GM18520 (cell line): ENCODE data around the gene PRR15L.
"Not testable (repeated sequence)": the region's sequence is repeated elsewhere in the genome, so short reads cannot be mapped to it uniquely, and the experiment has no call there.

Experiments
- ATAC-seq: cut with Tn5 transposase; IDR thresholded peaks from one replicate; pipeline ENCODE4 v1.9.1; 2021; ENCODE audit not compliant: unreplicated experiment

Gene PRR15L

GRCh38 chr17:47957591-47958490 is at the start of gene PRR15L:
Gene PRR15L, minus strand, starts transcription at chr17:47957883. Its CDS starts 4,649 bp downstream, at chr17:47953234.
- ATAC-seq, result no peak

DNA sequence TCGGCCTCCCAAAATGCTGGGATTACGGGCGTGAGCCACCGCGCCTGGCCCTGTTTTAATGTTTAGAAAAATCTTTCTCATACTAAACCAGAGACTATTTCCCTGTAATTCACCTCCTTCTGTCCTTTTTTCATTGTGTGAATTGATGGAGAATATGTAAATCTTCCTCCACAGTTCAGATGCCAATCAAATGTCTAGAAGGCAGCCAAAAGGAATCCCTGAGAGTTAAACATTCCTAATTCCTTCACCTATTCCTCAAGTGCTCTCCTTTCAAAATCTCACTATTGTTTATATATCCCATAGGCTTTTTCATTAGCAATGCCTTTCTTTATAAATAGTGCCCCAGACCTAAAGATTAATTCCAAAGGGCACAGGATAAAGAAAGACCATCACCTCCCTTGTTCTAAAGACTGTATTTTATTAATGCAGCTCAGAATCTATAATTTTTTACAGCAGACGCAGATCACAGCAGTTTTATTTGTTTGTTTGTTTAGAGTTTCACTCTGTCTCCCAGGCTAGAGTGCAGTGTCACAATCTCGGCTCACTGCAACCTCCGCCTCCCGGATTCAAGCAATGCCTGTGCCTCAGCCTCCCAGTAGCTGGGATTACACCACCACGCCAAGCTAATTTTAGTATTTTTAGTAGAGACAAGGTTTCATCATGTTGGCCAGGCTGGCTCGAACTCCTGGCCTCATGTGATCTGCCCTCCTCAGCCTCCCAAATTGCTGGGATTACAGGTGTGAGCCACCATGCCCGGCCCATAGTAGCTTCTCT is 49.4 kb upstream of the PRR15L start:
- no peak for ATAC-seq

GRCh38 chr17:48004983-48005382 is 47.3 kb upstream of the PRR15L start:
- ATAC-seq, result no peak

DNA sequence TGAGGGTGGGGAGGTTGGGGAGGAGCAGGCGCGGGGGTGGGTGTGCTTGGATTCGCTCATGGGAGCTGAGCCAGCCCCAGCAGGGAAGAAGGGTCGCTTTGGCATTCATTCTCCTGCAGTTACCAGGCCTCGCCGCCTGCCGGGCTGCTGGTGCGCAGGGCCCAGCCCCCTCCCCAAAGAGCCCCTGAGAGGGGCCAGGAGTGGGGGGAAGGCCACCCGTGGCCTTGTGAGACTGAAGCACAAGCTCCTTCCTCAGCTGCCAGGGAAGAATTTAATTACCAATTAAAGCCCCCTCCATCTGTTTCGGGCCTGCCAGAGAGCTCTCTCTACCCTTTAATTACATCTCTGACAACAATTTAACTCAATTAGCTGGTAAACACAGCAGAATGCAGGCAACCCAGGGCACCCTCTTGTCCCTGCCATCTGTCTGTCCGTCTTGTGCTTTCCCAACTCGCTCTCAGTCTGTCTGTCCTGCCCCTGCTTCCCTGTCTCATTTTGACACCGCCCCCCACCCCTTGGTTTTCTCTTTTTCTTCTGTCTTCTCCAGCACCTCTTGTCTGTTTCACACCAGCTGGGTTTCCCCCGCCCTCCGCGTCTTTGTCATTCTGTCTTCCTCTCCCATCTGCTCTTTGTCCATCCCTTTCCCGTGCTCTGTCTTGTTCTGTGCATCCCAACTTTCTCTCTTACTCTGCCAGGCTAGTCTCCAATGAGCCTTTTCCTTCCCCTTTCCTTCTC is 45.9 kb upstream of the PRR15L start:
- no peak for ATAC-seq

DNA sequence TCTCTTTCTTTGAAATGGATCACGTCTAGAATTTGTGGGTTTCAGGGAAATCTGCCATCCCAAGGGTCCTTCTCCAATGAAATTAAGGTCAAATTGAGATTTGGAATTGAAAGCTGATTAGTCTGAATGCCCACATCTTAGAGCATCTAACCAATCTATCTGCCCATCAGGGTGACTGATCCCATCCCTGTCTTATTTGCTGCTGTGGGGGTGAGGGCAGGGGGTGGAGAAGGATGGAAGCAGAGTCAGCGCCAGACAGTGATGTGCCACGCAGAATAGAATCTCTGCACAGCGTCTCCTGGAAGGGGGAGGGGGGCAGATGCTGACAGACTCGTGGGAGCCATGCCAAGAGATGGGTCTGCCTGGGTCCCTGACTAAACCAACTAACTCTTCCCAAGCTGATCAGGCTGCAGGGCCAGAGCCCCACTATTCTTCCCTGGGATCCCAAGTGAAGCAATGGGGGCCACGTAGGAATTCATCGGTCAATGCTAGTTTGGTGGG is 45.3 kb upstream of the PRR15L start:
- ATAC-seq, result no peak

GRCh38 chr17:48002266-48002915 is 44.7 kb upstream of the PRR15L start:
- ATAC-seq, result no peak

DNA sequence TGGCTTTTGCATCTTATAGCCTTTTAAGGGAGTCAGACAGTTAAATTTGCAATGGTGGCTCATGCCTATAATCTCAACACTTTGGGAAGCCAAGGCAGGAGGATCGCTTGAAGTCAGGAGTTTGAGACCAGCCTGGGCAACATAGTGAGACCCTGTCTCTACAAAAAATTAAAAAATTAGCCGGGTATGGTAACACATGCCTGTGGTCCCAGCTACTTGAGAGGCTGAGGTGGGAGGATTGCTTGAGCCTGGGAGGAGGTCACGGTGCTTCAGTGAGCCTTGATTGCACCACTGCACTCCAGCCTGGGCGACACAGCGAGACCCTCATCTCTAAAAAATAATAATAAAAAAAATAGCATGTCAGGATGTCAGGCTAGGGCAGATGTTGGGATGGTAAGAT is 44.0 kb upstream of the PRR15L start:
- ATAC-seq, result not testable (repeated sequence)

- ATAC-seq, result no peak
Observed at GRCh38 chr17:48001197-48001596, 43.5 kb upstream of the PRR15L start.

- no peak for ATAC-seq
Observed at GRCh38 chr17:47999582-47999981, 41.9 kb upstream of the PRR15L start.

- ATAC-seq, result no peak
Observed at GRCh38 chr17:47998044-47998443, 40.4 kb upstream of the PRR15L start.

GRCh38 chr17:47997586-47997985 is 39.9 kb upstream of the PRR15L start:
- ATAC-seq, result no peak

DNA sequence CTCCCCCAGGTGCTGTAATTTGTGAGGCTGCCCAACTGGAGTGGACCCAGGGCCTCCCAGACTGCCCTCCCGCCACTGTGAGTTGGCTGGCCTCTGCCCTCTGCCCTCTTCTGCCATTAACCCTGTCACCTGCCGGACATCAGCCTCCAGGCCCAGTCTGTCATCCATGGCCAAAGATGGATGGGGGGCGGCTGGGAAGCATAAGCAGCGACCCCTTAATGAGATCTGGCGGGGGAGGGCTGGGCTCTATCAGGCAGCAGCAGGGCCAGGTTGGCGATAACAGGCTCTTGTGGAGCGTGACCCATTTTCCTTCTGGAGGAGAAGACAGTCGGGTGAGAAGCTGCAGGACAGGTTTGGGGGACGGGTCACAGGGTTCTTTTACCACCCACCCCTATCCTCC is 38.5 kb upstream of the PRR15L start:
- ATAC-seq, result no peak

- no peak for ATAC-seq
Observed at GRCh38 chr17:47995241-47995935, 37.7 kb upstream of the PRR15L start.

DNA sequence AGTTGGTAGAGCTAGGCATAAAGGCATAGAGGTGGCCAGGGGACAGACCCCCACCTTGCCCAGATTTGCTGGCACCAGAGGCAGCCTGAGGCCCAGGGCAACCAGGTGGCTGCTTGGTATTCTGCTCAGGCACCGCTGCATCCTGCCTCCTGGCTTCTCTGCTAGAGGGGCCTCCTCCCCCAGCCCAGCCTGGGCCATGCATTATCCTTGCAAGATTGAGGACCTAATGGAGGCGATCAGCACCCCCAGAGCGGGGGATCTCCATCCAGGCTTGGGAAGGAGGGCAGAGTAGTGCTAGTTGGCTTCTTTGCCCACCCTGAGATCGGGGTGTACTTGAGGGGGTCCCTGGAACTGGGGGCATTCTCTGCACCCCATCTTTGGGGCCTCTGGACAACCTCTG is 37.0 kb upstream of the PRR15L start:
- no peak for ATAC-seq

DNA sequence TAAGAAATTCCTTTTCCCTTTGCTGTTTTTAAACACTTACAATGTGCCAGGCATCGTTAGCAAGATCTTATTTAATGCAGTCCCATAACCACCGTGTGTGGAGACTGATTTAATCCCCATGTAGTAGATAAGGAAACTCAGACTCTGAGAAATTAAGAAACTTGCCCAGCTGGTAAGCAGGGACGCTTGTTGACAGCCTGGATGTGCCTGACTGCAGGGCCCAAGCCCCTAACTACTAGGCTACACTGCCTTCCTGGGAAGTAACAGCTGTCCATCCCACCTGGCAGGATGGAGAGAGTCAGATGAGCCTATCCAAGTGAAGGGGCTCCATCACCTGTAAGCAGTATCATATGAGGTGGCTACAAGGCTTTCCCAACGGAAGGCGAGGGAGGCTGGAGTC is 36.3 kb upstream of the PRR15L start:
- ATAC-seq, result no peak

DNA sequence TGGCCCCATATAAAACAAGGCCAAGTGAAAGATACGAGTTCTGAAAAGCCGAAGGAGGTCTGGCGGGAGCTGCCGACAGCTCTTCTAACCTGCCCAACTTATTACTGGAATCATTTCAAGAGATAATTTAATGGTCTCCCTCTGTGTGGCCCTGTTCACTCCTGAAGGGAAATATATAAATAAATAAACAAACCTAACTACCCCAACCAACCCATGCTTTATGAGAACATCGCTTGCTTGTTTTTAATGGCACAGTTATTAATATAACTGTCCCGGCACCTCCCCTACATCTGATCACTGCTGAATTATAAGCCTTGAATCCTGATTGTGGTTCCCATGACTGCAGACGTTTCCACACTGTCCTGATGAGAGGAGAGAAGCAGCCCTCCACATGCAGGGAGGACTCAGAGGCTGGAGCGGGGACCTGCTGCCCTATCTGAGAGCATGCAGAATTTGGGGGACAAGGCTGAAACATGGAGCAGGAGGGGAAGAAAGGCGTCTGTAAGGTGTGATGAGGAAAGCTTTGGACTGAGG is 35.4 kb upstream of the PRR15L start:
- ATAC-seq, result no peak

- ATAC-seq, result no peak
Observed at GRCh38 chr17:47992216-47992615, 34.5 kb upstream of the PRR15L start.

DNA sequence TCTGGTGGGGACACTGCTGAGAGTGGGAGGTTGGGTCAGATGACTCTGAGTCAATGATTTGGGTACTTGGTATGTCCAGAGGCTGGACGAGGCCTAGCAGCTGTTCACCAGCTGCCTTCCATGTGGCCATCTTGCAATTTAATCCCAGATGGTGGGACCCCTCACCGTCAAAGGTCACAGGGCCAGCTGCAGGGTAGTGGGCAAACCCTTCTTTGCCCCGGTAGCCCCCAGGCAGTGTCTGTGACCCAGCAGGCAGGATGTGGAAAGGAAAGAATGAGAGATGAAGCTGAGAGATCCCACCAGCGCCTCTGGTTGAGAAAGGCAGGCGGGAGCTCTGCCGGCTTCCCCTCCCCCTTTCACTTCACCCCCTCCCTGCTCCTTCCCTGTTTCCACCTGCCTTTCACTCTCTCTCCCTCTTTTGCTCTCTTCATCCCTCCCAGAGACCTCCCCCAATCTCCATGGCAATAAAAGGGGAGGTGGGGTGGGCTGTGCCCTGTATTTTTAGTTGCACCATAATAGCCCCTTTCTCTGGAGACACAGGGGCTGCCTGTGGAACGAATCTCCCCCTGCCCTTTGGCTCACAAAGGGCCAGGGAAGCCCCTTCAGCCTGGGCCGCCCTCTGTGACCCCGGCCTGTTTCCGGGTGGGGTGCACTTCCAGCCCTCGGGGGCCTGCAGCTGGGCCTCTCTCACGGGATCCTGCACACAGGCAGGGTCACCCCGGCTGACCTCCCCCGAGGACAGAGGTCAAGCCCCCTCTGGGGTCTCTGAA is 33.5 kb upstream of the PRR15L start:
- no peak for ATAC-seq

GRCh38 chr17:47989700-47990099 is 32.0 kb upstream of the PRR15L start:
- ATAC-seq, result no peak
